IPS-18c (cell line): Measurements from ENCODE around the gene FGF14.

Experiments
- H3K4me3 ChIP-seq: 2 replicates; pipeline ENCODE4 v1.7.0; 2013; ENCODE audit warnings: low read depth, mild to moderate bottlenecking, low read length, moderate library complexity; ENCODE audit not compliant: insufficient read depth
- H3K9me3 ChIP-seq: one replicate; pipeline ENCODE4 v1.6.1; 2013; ENCODE audit warnings: mild to moderate bottlenecking, low read length, moderate library complexity; ENCODE audit not compliant: control insufficient read depth, insufficient read depth

Gene FGF14

DNA sequence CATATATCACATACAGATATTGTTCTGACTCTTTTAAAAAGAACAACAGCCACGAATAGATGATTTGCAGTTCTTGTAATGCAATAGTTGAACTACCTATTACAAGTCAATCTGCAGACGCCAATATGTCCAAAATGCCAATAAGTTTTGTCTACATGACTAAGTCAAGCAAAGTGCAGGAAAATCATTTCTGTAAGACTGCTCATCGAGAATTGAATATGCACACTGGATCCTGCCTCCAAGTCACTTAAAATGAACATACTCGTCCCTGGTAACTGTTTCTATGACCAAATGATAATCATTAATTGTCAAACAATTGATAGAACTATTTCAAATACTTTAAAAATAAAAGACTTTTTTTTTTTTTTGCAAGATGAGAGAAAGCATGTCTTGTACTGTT is 573.7 kb downstream of the FGF14 start:
- H3K4me3 ChIP-seq: no peak overlapping the region
- H3K9me3 ChIP-seq: no peaks in the 10 kb centered on the region

DNA sequence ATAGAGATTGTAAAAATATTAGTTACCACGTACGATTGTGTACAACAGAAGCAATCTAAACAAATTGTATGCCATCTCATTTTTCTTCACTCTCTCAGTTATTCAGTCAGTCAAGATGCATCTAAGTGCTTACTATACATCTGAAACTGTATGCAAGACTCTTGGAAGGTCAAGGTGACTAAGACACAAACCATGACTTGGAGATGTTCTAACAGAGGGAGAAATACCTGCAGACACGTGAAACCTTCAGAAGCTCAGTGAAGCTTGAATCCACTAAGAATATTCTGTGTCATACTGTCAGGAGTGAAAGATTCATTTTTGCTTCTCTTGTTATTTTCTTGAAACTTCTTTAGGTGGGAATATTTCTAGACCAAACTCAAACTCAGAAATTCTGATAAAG is 584.0 kb downstream of the FGF14 start:
- Histone ChIP-seq H3K9me3 (no peaks in the 10 kb centered on the region), H3K4me3 (no peak overlapping the region)

DNA sequence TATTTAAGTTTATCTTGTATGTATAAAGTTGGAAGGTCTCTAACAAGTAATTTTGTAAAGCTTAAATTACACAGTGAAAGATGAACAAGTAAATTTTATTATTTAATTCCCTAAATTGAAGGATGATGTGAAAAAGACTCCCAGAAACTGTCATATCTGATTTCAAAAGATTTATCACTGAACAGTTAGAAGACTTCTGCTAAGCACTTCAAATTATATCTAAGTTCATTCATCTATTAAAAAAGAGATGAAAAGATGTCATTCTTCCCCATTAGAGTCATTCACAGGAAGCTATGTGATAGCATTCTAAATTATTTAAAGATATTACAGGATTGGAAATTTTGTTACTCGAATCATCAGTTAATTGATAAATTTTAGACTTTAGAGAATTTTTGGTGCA is 590.0 kb downstream of the FGF14 start:
- Histone ChIP-seq H3K4me3 (no peak overlapping the region), H3K9me3 (no peaks in the 10 kb centered on the region)

DNA sequence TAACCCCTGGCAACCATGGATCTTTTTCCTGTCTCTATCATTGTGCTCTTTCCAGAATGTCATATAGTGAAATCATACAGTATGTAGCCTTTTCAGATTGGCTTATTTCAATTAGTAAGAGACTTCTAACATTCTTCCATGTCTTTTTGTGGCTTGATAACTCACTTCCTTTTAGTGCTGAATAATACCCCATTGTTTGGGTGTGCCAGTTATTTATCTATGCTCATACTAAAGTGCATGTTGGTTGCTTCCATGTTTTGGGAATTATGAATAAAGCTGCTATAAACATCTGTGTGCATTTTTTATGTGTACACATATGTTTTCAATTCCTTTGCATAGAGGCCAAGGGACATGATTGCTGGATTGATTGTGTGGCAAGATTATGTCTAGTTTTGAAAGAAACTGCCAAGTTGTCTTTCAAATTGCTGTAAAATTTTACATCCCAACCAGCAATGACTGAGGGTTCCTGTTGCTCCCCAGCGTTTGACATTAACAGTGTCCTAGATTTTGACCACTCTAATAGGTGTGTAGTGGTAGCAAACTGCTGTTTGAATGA is 590.5 kb downstream of the FGF14 start:
- Histone ChIP-seq H3K9me3 (no peaks in the 10 kb centered on the region), H3K4me3 (no peak overlapping the region)

DNA sequence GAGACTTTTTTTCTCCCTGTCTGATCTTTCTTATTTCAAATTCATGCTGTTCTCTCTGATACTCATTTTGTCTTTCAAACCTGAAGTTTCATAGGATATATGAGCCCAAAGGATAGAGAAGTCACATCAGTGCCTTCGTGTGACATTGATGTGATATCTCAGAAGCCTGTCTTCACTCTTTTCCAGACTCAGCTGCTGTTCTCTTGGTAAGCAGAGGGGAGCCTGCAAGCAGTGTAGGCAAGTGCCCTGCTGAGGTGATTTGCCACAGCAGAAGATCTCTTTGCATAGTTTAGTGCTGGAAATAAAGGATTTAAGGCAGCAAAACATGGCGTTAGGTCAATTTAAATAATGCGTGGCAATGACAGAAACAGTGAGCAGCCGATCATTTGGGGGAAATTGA is 602.7 kb downstream of the FGF14 start:
- no peaks in the 10 kb centered on the region for H3K9me3 ChIP-seq
- no peak overlapping the region for H3K4me3 ChIP-seq

DNA sequence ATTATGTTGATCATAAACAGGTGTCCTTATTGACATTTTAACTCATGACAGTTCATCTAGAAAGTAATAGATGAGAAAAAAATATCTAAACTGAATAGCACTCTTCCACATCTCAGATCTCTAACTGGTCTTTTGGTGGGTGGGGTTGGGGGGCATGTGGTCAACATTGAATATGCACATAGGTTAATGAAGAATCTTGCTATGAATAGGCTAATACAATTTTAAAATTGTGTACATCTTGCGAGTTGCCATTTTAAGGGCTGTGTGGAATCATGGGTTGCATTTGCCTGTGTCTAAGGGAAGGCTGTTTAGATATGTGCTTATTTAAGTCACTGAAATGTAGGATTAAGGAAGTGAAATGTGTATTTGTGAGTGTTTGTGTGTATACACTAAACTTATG is 603.4 kb downstream of the FGF14 start:
- Histone ChIP-seq H3K4me3 (no peak overlapping the region), H3K9me3 (no peaks in the 10 kb centered on the region)

DNA sequence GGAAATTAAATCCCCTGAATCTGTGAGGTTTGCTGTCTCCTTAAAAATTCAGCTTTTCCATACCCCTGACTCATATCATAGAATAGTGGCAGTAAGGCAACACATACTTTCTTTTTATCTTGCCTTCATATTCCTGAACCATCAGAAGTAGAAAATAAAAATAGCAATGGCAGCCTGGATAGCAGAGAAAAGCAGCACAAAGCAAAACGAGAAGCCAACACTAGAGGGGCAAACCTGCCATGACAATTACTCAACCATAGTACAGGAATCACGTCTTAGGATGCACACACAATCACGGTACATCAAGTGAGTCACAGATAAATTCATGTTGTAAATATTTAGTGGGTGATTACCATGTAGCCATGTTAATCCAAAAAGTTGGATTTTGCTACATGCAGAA is 606.4 kb downstream of the FGF14 start:
- Histone ChIP-seq H3K9me3 (no peaks in the 10 kb centered on the region), H3K4me3 (no peak overlapping the region)

DNA sequence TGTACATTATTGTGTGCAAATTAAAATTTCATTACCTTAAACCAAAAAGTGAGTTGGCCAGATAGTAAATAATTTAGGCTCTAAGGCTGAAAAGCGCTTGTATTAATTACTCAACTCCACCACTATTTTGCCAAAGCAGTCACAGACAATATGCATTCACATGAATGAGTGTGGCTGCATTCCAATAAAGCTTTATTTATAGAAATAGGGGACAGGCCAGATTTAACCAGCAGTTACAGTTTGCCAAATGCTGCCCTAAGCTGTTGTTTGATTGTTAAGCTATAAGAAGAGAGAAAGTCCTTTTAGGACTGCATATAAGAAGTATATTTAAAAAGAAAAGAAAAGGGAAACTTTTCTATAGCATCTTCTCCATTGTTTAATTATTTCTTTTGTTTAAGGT is 606.8 kb downstream of the FGF14 start:
- Histone ChIP-seq H3K4me3 (no peak overlapping the region), H3K9me3 (no peaks in the 10 kb centered on the region)

DNA sequence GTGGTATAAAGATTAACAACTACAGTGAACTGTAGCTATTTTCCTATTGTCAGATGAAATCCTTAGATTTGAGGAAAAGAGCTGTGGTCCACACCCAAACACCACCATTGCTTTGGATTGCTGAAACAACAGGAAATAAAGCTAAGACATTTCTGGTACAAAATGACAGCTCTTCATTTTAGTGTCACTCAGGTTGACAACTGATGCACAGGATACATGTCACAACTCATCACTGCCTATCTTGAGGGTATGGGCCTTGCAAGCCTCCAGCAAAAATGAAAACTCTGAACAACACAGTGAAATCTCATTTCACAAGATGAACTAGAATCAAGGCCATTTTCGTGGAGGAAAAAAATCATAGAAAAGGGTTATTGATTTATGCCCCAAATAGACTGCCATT is 609.7 kb downstream of the FGF14 start:
- H3K4me3 ChIP-seq: no peak overlapping the region
- H3K9me3 ChIP-seq: no peaks in the 10 kb centered on the region

DNA sequence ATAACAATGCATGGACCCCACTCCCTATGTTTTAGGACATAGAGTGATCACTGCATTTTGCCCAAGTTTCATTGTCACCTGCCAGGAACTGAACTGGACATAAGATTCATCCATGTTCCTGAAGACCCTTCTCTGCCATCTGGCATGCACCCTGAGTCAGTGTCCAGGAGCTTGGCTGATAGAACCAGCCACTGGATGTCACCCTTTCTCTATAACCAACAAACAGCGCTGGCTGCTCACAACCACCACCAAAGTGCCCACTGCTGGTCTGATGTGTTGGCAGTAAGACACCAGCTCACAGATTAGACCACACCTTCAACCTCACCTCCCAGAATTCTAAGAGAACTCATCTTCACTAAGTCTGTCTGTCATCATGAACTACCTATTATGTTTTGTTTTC is 616.0 kb downstream of the FGF14 start:
- Histone ChIP-seq H3K9me3 (no peaks in the 10 kb centered on the region), H3K4me3 (no peak overlapping the region)

DNA sequence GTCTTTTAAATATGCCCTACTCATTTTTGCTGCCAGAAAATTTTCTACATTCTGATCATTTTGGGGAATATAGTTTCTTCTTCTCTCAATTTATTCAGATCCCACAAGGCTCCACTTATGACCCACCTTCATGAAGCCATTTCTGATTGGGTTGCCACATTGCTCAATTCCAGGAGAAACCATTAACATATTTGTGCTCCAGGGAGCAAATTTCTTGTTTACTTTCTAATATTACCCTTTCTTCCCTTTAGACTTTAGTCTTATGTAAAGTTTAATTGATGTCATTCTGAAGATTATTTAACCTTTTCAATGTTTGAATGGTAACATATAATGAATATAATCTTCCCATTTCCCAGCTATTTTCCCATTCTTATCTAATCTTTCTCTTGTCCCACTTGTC is 617.5 kb downstream of the FGF14 start:
- H3K4me3 ChIP-seq: no peak overlapping the region
- no peaks in the 10 kb centered on the region for H3K9me3 ChIP-seq

DNA sequence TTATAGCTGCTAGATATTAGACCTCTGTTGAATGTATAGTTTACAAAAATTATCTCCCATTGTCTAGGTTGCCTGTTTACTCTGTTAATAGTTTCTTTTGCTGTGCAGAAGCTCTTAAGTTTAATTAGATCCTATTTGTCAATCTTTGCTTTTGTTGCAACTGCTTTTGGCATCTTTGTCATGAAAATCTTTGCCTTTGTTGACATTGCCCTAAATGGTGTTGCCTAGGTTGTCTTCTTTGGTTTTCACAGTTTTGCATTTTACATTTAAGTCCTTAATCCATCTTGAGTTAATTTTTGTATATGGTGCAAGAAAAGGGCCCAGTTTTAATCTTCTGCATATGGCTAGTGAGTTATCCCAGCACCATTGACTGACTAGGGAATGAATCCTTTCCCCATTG is 618.3 kb downstream of the FGF14 start:
- Histone ChIP-seq H3K4me3 (no peak overlapping the region), H3K9me3 (no peaks in the 10 kb centered on the region)

DNA sequence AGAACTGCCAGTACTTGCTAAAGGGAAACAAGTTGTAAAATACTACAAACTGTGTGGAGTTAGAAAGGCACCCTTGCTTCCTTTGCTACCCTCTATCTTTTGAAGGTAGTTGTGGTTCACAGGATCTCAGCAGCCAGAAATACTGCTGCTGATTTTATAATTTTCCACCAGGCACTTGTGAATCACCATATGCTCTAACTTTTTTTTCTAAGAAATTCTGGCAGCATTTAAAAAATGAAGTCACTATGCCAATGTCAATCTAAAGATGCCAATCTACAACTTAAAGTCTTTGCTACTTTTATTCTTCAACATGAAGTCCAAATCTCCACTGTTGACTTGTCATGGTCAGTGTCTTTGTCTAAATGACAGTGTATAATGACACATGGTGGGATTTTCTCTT is 621.6 kb downstream of the FGF14 start:
- no peaks in the 10 kb centered on the region for H3K9me3 ChIP-seq
- H3K4me3 ChIP-seq: no peak overlapping the region

DNA sequence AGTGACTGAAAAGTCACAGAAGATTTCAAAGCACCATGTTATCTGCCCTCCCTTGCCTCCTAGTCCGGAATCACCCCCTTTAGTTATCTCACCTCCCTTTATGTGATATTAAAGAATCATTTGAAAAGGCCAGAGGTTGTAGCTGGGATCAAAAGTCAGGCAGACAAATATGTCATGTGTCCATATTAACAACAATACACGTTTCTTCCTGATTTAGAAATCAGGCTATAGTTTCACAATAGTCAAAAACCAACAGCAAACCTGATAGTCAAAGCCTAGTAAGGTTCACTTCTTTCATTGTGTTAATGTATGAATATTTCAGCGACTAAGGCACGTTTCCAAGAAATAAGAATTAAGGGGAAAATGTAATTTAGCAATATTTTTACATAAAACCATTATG is 622.7 kb downstream of the FGF14 start:
- peaks cover 2% of the 10 kb centered on the region for H3K9me3 ChIP-seq

DNA sequence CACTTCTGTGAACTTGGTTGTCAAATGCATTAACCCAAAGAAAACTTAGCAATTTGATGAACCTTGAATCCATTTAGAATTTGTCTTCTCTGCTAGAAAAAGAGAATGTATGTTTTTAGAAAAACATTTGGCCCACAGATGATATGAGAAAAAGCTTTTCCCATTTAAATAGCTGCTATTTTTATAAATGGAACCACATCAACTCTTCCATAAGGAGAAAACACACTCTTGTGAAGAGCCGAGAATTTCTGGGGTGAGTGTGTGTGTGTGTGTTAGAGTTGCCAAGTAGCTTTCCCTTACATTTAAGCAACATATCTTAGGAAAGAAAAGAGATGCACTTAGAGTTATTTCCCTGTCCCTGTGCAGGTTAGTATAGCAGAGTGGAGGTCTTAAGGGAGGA is 626.6 kb downstream of the FGF14 start:
- Histone ChIP-seq H3K4me3 (no peak overlapping the region), H3K9me3 (peaks cover 2% of the 10 kb centered on the region)

More for the DNA sequence above, 622.7 kb downstream of the FGF14 start:
- no peak overlapping the region for H3K4me3 ChIP-seq

DNA sequence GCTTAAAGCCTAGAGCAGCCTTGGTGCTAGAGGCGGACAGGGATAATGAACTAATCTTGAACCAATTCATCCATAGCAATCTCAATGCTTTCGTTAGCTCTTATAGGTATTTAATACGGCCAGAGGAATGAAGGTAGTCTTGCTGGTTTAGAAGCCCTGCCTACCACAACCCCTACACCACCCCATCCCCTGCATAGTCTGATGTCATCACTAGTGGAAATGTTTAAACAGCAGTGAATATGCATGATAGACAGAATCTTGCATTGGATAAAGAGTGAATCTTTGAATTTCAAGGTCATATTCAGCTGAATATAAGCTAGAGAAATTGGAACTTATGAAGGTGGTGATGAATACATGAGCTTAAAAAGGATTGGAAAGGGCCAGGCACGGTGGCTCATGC is 627.5 kb downstream of the FGF14 start:
- H3K4me3 ChIP-seq: no peak overlapping the region
- peaks cover 2% of the 10 kb centered on the region for H3K9me3 ChIP-seq

DNA sequence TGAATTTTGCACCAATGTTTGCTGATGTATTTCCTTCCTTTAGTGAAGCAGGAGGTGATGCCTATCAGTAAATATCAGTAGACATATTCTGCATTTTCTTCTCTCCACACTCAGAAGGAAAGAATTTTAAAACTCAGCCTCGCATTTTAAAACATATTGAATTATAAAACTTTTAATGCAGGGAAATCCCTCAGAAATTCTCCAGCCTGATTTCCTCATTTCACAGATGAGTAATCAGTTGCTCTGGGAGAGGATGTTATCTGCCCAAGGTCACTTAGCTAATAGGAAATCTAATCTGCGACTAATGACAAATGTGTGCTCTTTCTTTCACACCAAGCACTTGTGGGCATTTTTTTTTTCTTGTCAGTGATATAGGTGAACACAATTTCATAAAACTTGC is 628.8 kb downstream of the FGF14 start:
- H3K9me3 ChIP-seq: peaks cover 2% of the 10 kb centered on the region
- no peak overlapping the region for H3K4me3 ChIP-seq

DNA sequence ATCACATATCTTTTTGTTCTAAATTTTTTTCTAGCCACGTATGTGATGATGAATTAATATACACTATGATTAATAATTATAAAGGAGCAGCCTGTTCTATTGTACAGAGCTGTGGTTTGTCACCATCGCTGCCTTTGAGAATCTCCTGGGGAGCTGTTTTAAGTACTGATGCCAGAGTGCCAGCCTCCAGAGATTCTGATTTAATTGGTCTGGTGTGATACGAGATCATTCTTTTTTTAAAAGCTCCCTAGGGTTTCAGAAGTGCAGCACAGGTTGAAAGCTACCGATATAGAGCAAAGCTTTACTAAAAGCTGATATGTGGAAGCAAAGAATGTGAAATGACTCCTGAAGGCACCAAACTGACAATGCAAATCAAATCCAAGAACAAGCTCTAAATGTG is 634.7 kb downstream of the FGF14 start:
- no peaks in the 10 kb centered on the region for H3K9me3 ChIP-seq
- no peak overlapping the region for H3K4me3 ChIP-seq

DNA sequence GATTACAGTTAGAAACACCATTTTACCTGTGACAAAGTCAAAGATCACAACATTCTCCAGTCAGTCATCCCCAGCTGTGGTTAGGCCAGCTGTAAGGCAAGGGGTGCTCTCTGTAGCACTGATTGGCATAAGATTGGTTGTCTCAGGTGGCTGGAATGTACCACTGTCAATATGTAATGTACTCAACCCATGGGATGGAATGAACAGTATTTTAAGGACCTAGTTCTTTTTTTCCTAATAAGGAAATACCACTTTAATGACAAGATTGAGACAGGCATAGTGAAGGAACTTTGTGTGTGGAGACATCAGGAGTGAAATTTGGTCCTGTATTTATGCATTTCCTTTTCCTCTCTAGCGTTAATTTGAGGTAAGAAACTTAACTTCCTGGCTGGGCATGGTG is 638.7 kb downstream of the FGF14 start:
- no peaks in the 10 kb centered on the region for H3K9me3 ChIP-seq

More for the DNA sequence above, 638.7 kb downstream of the FGF14 start:
- no peak overlapping the region for H3K4me3 ChIP-seq
